PC-9 (cell line): Measurements from ENCODE around the gene WFDC5. TPM values are rescaled to one million over a fixed set of nuclear protein-coding genes. Genes with fewer than 3 reads are reported as not detected.

ENCODE experiments used
- BruUV-seq: library from RNA; stranded (reverse); fragments of 400-500 nt; replicated peaks from 2 replicates; lab custom pipeline; 2021; lab: Mats Ljungman, UMichigan
- CTCF ChIA-PET: fragments of 300-600 bp; sonication (Branson Sonifier 250); formaldehyde crosslinking; loops from one replicate; lab custom pipeline; 2022; ENCODE audit warnings: antibody characterized with exemption; lab: Charles Lee
- POLR2A ChIA-PET: fragments of 300-600 bp; sonication (Branson Sonifier 250); formaldehyde crosslinking; loops from one replicate; lab custom pipeline; 2022; ENCODE audit warnings: antibody characterized with exemption; ENCODE audit not compliant: unreplicated experiment; lab: Charles Lee
- DNase-seq, 2 experiments: peaks; one replicate each; pipeline versions ENCODE4 v3.0.0 to v3.0.0-alpha.2; 2015 to 2022; ENCODE audit warnings: mixed read lengths in 1 of 2
- H2AFZ ChIP-seq: fragments of 200-600 bp; sonication (generic); 2 replicates; pipeline ENCODE4 v1.8.1; 2017; ENCODE audit warnings: antibody characterized with exemption
- H3F3A ChIP-seq: fragments of 200-600 bp; sonication (generic); 2 replicates; pipeline ENCODE4 v1.8.1; 2017; ENCODE audit warnings: antibody characterized with exemption, mild to moderate bottlenecking, low read depth; ENCODE audit not compliant: insufficient read depth
- H3K27ac ChIP-seq: fragments of 200-600 bp; sonication (generic); 2 replicates; pipeline ENCODE4 v1.6.1; 2016; ENCODE audit warnings: mixed run types
- H3K27me3 ChIP-seq: fragments of 200-600 bp; sonication (generic); 2 replicates; pipeline ENCODE4 v1.6.1; 2016; ENCODE audit warnings: low read depth, mixed run types; ENCODE audit not compliant: insufficient read depth
- H3K36me3 ChIP-seq: fragments of 200-600 bp; sonication (generic); 2 replicates; pipeline ENCODE4 v1.6.1; 2016; ENCODE audit warnings: low read depth, mixed run types
- H3K4me1 ChIP-seq: fragments of 200-600 bp; sonication (generic); replicated peaks from 2 replicates; pipeline ENCODE4 v1.6.1; 2016; ENCODE audit warnings: mixed run types; ENCODE audit not compliant: insufficient read depth
- H3K4me2 ChIP-seq: fragments of 200-600 bp; sonication (generic); 2 replicates; pipeline ENCODE4 v1.6.1; 2017; ENCODE audit warnings: mixed run types
- H3K4me3 ChIP-seq: fragments of 200-600 bp; sonication (generic); 2 replicates; pipeline ENCODE4 v1.6.1; 2016; ENCODE audit warnings: mixed run types
- H3K79me2 ChIP-seq: fragments of 200-600 bp; sonication (generic); 2 replicates; pipeline ENCODE4 v1.6.1; 2017; ENCODE audit warnings: low read depth, mixed run types
- H3K9me2 ChIP-seq: fragments of 200-600 bp; sonication (generic); 2 replicates; pipeline ENCODE4 v1.8.1; 2017; ENCODE audit warnings: mild to moderate bottlenecking; ENCODE audit not compliant: insufficient read depth
- H3K9me3 ChIP-seq: fragments of 200-600 bp; sonication (generic); 2 replicates; pipeline ENCODE4 v1.8.1; 2016; ENCODE audit warnings: low read depth; ENCODE audit not compliant: insufficient read depth
- H4K20me1 ChIP-seq: fragments of 200-600 bp; sonication (generic); 2 replicates; pipeline ENCODE4 v1.8.1; 2017; ENCODE audit not compliant: insufficient read depth
- EZH2 ChIP-seq: fragments of 200-600 bp; sonication (generic); IDR thresholded peaks from 2 replicates; pipeline ENCODE4 v1.8.0; 2017; ENCODE audit warnings: antibody characterized with exemption, low read depth
- intact Hi-C: fragments of 100-400 bp; cut with micrococcal nuclease; formaldehyde crosslinking; loops from one replicate; pipeline ENCODE4 v1.10.0; 2022; ENCODE audit not compliant: unreplicated experiment
- total RNA-seq: library from RNA; stranded (reverse); gene quantifications from 2 replicates; pipeline ENCODE4 v1.2.3, GENCODE V29; 2021
- TF ChIP-seq, protein P1 (sequence below): fragments of 200-600 bp; sonication (generic); conservative IDR thresholded peaks from 2 replicates; pipeline ENCODE4 v1.6.1; 2017; ENCODE audit warnings: mixed run types, antibody characterized with exemption, mild to moderate bottlenecking, moderate library complexity

Gene WFDC5
- total RNA-seq, 1 experiment from 2014 or later, result not detected

DNA sequence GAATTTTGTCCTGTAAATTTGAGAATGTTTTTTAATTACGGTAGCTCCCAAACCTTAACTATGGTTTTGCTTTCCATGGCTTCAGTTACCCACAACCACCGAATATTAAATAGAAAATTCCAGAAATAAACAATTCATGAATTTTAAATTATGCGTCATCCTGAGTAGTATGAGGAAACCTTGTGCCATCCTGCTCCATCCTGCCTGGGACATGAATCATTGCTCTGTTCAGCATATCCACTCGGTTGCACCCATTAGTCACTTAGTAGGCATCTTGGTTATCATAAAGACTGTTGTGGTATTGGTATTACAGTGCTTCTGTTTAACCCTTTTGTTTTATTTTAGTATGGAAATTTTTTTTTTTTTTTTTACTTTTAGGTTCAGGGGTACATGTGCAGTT is 53.7 kb downstream of the WFDC5 start:
- H4K20me1 ChIP-seq, result no peaks in the 10 kb centered on the region
- H3K27ac ChIP-seq, result peak overlapping the region; percentile 84
- CTCF ChIA-PET, result no interaction called here
- no TSS peak for BruUV-seq
- H2AFZ ChIP-seq, result no peak overlapping the region
- peaks cover 24% of the 10 kb centered on the region for H3F3A ChIP-seq
- 0 out of 2 replicates have a peak, but pooled peaks cover 11% of the 10 kb centered on the region for H3K9me3 ChIP-seq
- peak; percentile 45 to 92 for DNase-seq
- no peak overlapping the region for H3K4me3 ChIP-seq
- POLR2A ChIA-PET, result no interaction called here
- H3K27me3 ChIP-seq, result no peaks in the 10 kb centered on the region
- TF ChIP-seq, protein P1, sequence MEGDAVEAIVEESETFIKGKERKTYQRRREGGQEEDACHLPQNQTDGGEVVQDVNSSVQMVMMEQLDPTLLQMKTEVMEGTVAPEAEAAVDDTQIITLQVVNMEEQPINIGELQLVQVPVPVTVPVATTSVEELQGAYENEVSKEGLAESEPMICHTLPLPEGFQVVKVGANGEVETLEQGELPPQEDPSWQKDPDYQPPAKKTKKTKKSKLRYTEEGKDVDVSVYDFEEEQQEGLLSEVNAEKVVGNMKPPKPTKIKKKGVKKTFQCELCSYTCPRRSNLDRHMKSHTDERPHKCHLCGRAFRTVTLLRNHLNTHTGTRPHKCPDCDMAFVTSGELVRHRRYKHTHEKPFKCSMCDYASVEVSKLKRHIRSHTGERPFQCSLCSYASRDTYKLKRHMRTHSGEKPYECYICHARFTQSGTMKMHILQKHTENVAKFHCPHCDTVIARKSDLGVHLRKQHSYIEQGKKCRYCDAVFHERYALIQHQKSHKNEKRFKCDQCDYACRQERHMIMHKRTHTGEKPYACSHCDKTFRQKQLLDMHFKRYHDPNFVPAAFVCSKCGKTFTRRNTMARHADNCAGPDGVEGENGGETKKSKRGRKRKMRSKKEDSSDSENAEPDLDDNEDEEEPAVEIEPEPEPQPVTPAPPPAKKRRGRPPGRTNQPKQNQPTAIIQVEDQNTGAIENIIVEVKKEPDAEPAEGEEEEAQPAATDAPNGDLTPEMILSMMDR, result no peak
- no peak for TF ChIP-seq EZH2
- H3K36me3 ChIP-seq, result peaks cover 3% of the 10 kb centered on the region; the same call in 1 of the 2 replicates
- peaks cover 13% of the 10 kb centered on the region for H3K79me2 ChIP-seq
- peaks cover 19% of the 10 kb centered on the region for H3K4me1 ChIP-seq
- no peaks in the 10 kb centered on the region for H3K9me2 ChIP-seq
- intact Hi-C loops, result no loop called here
- H3K4me2 ChIP-seq, result peak overlapping the region; percentile 8; the same call in 1 of the 2 replicates

DNA sequence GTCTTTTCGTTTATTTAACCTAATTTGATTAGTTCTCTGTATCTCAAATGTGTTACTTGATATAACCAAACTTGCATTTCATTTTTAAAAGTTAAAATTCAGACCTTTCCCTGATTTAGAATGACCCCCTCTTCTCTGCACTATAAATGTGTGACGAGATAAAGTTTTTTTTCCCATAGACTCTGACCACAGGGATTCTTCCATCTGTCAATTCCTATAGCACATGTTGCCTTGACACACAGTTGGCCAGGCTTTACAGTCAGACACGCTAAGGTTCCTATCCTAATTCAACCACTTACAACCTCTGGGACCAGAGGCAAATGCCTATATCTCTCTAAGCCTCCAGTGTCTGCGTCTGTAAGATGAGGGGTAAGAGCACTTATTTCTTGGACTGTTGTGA is 54.7 kb downstream of the WFDC5 start:
- no peak for DNase-seq
- Histone ChIP-seq H3K9me3 (0 out of 2 replicates have a peak, but pooled peaks cover 11% of the 10 kb centered on the region), H3K79me2 (peaks cover 13% of the 10 kb centered on the region), H2AFZ (no peak overlapping the region), H4K20me1 (no peaks in the 10 kb centered on the region), H3K4me3 (no peak overlapping the region), H3F3A (peaks cover 24% of the 10 kb centered on the region), H3K27ac (peak overlapping the region; percentile 84), H3K36me3 (peaks cover 5% of the 10 kb centered on the region; the same call in 1 of the 2 replicates), H3K4me2 (no peak overlapping the region), H3K9me2 (no peaks in the 10 kb centered on the region), H3K27me3 (no peaks in the 10 kb centered on the region), H3K4me1 (peaks cover 17% of the 10 kb centered on the region)
- BruUV-seq, result no TSS peak
- intact Hi-C loops, result no loop called here
- CTCF ChIA-PET, result interaction anchor here (0.6 kb wide), 2 partner anchors 11 to 48 kb away, joined by 4 to 11 read pairs; no protein-coding TSS in a partner anchor
- no peak for TF ChIP-seq EZH2
- TF ChIP-seq, protein P1, result no peak
- POLR2A ChIA-PET, result no interaction called here

Other genes with a start within 250 kb of the WFDC5 start
- 194 and 249 TPM in 2 replicates for gene YWHAB, start 229.5 kb downstream of the WFDC5 start, total RNA-seq
- 132 and 156 TPM in 2 replicates for gene PABPC1L, start 205.1 kb downstream of the WFDC5 start, total RNA-seq
- gene TOMM34, start 154.8 kb downstream of the WFDC5 start, total RNA-seq, result 65.9 and 71.1 TPM in 2 replicates
- gene STK4, start 148.7 kb downstream of the WFDC5 start, total RNA-seq, result 43.7 and 60.9 TPM in 2 replicates
- 0.15 TPM in 1 of 2 replicates, not detected in the other for gene KCNS1, start 14.0 kb downstream of the WFDC5 start, total RNA-seq
- not detected in 2 replicates for gene WFDC12, start 9.3 kb upstream of the WFDC5 start, total RNA-seq
- 4.6 and 6.6 TPM in 2 replicates for gene PI3, start 59.7 kb upstream of the WFDC5 start, total RNA-seq
- gene SEMG1, start 91.9 kb upstream of the WFDC5 start, total RNA-seq, result not detected in 2 replicates
- gene SEMG2, start 106.2 kb upstream of the WFDC5 start, total RNA-seq, result not detected in 2 replicates
- gene SLPI, start 139.4 kb upstream of the WFDC5 start, total RNA-seq, result 55.1 and 111 TPM in 2 replicates
- gene RBPJL, start 191.7 kb upstream of the WFDC5 start, total RNA-seq, result not detected in 2 replicates
- 0.33 and 0.60 TPM in 2 replicates for gene MATN4, start 193.1 kb upstream of the WFDC5 start, total RNA-seq
- gene SDC4, start 233.2 kb upstream of the WFDC5 start, total RNA-seq, result 114 and 117 TPM in 2 replicates
- gene SYS1, start 248.0 kb upstream of the WFDC5 start, total RNA-seq, result 35.1 and 38.8 TPM in 2 replicates